ENCODE measurements around the gene USH2A.

GRCh38 chr1:215672482-215672881, 750.8 kb downstream of the USH2A start:
- TF ChIP-seq POLR2A (IDR thresholded peaks at IDR 0.05) = no peak
- TF ChIP-seq CTCF (IDR thresholded peaks at IDR 0.05) = no peak

All from prostate gland (tissue), 2 donors.